Measurements from ENCODE around the gene CSRP3. TPM values are rescaled to one million over a fixed set of nuclear protein-coding genes. Genes with fewer than 3 reads are reported as not detected.

CSRP3 gene
- total RNA-seq, 2 experiments from 2014 or later: not detected

DNA sequence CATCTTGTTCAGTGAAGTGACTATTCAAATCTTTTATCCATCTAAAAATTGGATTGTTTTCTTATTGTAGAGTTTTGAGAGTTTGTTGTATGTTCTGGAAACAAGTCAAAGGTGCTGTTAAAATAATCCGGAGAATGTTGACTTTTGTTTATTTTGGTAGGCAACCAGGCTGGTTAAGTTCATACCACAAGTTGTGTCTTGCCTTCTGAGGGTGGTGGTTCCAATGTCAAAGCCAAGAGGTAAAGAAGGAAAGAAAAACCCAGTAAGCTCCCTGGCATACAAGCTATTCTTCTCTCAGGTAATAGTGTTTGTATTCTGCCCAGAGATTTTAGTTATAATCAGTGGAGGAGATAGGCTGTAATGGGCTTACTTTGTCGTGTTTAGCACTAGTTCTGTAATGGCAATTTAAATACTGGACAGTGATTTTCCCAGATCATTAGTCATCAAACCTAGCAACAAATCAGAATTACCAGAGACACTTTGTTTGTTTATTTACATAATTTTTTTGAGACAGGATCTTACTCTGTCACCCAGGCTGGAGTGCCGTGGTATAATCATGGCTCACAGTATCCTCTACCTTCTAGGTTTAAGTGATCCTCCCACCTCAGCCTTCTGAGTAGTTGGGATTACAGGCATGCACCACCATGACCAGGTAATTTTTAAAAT is 15.1 kb upstream of the CSRP3 start:
- Histone ChIP-seq H3K4me3 (ENCODE audit: low read length) (no peak overlapping the region), H3K4me1 (ENCODE audit: insufficient read depth, low read length) (no peaks in the 10 kb centered on the region), H3K27ac (ENCODE audit: low read depth in 1 of 2, low read length in 2 of 2) (no peak overlapping the region), H3K36me3 (ENCODE audit: insufficient read depth, low read length) (no peaks in the 10 kb centered on the region), H3K27me3 (ENCODE audit: control insufficient read depth in 1 of 2, insufficient read depth in 2 of 2, low read length in 2 of 2) (no peaks in the 10 kb centered on the region), H3K9me3 (ENCODE audit: control insufficient read depth in 1 of 2, insufficient read depth in 1 of 2, low read length in 2 of 2) (no peaks in the 10 kb centered on the region)
- Mint-ChIP-seq H3K9me3 (no peaks in the 10 kb centered on the region), H3K4me1 (ENCODE audit: low read depth) (no peaks in the 10 kb centered on the region), H3K36me3 (ENCODE audit: low read depth) (no peaks in the 10 kb centered on the region), H3K4me3 (no peak overlapping the region), H3K27ac (no peak overlapping the region), H3K27me3 (peaks cover 27% of the 10 kb centered on the region)
- ChIA-PET POLR2A (no interaction called here), CTCF (no interaction called here)
- DNase-seq (no peak), ATAC-seq (ENCODE audit: poor library complexity) (no peak)
- intact Hi-C loops (cut with DNase I, micrococcal nuclease): no loop called here
- TF ChIP-seq, protein P1, sequence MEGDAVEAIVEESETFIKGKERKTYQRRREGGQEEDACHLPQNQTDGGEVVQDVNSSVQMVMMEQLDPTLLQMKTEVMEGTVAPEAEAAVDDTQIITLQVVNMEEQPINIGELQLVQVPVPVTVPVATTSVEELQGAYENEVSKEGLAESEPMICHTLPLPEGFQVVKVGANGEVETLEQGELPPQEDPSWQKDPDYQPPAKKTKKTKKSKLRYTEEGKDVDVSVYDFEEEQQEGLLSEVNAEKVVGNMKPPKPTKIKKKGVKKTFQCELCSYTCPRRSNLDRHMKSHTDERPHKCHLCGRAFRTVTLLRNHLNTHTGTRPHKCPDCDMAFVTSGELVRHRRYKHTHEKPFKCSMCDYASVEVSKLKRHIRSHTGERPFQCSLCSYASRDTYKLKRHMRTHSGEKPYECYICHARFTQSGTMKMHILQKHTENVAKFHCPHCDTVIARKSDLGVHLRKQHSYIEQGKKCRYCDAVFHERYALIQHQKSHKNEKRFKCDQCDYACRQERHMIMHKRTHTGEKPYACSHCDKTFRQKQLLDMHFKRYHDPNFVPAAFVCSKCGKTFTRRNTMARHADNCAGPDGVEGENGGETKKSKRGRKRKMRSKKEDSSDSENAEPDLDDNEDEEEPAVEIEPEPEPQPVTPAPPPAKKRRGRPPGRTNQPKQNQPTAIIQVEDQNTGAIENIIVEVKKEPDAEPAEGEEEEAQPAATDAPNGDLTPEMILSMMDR (IDR thresholded peaks at IDR 0.05): no peak

DNA sequence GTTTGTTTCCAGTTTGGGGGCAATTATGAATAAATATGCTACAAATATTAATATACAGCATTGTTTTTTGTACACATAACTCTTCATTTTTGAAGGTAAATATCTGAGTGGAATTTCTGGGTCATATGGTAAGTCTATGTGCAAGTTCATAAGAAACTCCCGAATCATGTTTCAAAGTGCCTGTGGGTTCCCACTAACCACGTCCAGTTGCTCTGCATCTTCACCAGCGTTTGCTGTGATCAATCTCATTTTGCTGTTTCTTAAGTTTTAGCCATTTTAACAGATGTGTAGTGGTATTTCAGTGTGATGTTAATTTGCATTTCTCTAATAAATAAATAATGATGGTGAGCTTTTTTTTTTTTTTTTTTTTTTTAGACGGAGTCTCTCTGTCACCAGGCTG is 14.2 kb upstream of the CSRP3 start:
- Histone ChIP-seq H3K9me3 (ENCODE audit: control insufficient read depth in 1 of 2, insufficient read depth in 1 of 2, low read length in 2 of 2) (no peaks in the 10 kb centered on the region), H3K4me3 (ENCODE audit: low read length) (no peak overlapping the region), H3K27ac (ENCODE audit: low read depth in 1 of 2, low read length in 2 of 2) (no peak overlapping the region), H3K4me1 (ENCODE audit: insufficient read depth, low read length) (no peaks in the 10 kb centered on the region), H3K36me3 (ENCODE audit: insufficient read depth, low read length) (no peaks in the 10 kb centered on the region), H3K27me3 (ENCODE audit: control insufficient read depth in 1 of 2, insufficient read depth in 2 of 2, low read length in 2 of 2) (no peaks in the 10 kb centered on the region)
- peaks cover 29% of the 10 kb centered on the region for H3K27me3 Mint-ChIP-seq
- H3K4me1 Mint-ChIP-seq (ENCODE audit: low read depth): no peaks in the 10 kb centered on the region
- no peak overlapping the region for H3K4me3 Mint-ChIP-seq
- ChIA-PET CTCF (no interaction called here), POLR2A (no interaction called here)
- H3K36me3 Mint-ChIP-seq (ENCODE audit: low read depth): no peaks in the 10 kb centered on the region
- no peaks in the 10 kb centered on the region for H3K9me3 Mint-ChIP-seq
- ATAC-seq (ENCODE audit: poor library complexity) (no peak), DNase-seq (no peak)
- TF ChIP-seq, protein P1 (IDR thresholded peaks at IDR 0.05): no peak
- intact Hi-C loops (cut with DNase I, micrococcal nuclease): no loop called here
- no peak overlapping the region for H3K27ac Mint-ChIP-seq

DNA sequence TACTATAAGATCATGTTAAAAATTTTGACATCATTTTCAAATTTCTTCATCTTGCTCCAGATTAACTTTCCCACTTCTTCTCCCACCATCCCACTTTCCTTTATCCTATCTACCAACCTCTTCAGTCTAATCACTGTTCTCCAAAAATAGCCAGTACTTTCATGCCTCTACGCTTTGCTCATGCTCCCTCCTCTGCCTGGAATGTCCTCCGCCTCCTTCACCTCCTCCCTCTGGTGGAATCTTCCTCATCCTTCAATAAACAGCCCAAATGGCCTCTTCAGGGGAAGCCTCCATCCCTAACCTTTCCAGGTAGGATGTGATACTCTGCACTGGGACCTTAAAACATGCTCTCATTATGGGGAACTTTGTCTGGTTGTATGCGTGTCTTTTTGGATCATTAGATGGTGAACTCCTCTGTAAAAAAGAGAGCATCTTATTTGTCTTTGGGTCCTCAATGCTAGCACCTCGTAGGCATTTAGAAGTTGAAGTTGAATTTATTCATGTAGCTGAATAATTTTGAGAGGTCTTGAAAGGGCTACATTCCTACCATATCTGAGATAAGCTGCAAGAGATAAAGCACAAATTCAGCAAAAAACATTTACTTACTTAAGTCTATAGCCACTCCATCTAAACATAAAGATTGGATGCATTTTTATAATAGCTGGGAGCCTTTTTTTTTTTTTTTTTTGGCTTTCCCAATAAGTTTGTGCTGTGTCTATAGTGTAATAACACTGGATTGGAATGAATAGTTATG is 8.0 kb upstream of the CSRP3 start:
- no peak for DNase-seq
- peaks cover 49% of the 10 kb centered on the region for H3K27me3 Mint-ChIP-seq
- intact Hi-C loops (cut with DNase I, micrococcal nuclease): no loop called here

More for the DNA sequence above, 8.0 kb upstream of the CSRP3 start:
- no peak overlapping the region for H3K4me3 Mint-ChIP-seq
- H3K9me3 ChIP-seq (ENCODE audit: control insufficient read depth in 1 of 2, insufficient read depth in 1 of 2, low read length in 2 of 2): no peaks in the 10 kb centered on the region
- ChIA-PET CTCF (no interaction called here), POLR2A (no interaction called here)
- TF ChIP-seq, protein P1 (IDR thresholded peaks at IDR 0.05): no peak
- H3K4me3 ChIP-seq (ENCODE audit: low read length): no peak overlapping the region
- ATAC-seq (ENCODE audit: poor library complexity): no peak
- no peaks in the 10 kb centered on the region for H3K4me1 Mint-ChIP-seq (ENCODE audit: low read depth)
- no peaks in the 10 kb centered on the region for H3K36me3 Mint-ChIP-seq (ENCODE audit: low read depth)
- no peak overlapping the region for H3K27ac ChIP-seq (ENCODE audit: low read depth in 1 of 2, low read length in 2 of 2)
- H3K27me3 ChIP-seq (ENCODE audit: control insufficient read depth in 1 of 2, insufficient read depth in 2 of 2, low read length in 2 of 2): peaks cover 0 to 4% of the 10 kb centered on the region in 2 experiments
- no peak overlapping the region for H3K27ac Mint-ChIP-seq
- H3K36me3 ChIP-seq (ENCODE audit: insufficient read depth, low read length): no peaks in the 10 kb centered on the region
- no peaks in the 10 kb centered on the region for H3K9me3 Mint-ChIP-seq
- no peaks in the 10 kb centered on the region for H3K4me1 ChIP-seq (ENCODE audit: insufficient read depth, low read length)
